Activated T-helper 2 cell treated with anti-CD3 and anti-CD28 coated beads, Interferon-gamma antibody, Interleukin-2, Interleukin-4, amounts not matched to agents 10 μg/mL and 5 μg/mL and 100 μg/mL, durations not matched to agents 14 hours and 24 hours and 36 hours (primary cell): ENCODE data around the gene C11orf54. TPM values are rescaled to one million over a fixed set of nuclear protein-coding genes. Genes with fewer than 3 reads are reported as not detected.
A peak's percentile ranks its signal among the peaks of the same experiment; 100 is the strongest.

Experiments
- DNase-seq: peaks from one replicate; pipeline ENCODE4 v3.0.0; 2021; ENCODE audit warnings: low spot score
- H3K27ac Mint-ChIP-seq: one replicate; pipeline ENCODE4 v1.8.0; 2021; ENCODE audit warnings: mixed read lengths
- H3K27me3 Mint-ChIP-seq: one replicate; pipeline ENCODE4 v1.8.0; 2021; ENCODE audit warnings: low read depth, mixed read lengths
- H3K36me3 Mint-ChIP-seq: one replicate; pipeline ENCODE4 v1.8.0; 2021; ENCODE audit warnings: low read depth, mixed read lengths
- H3K4me1 Mint-ChIP-seq: one replicate; pipeline ENCODE4 v1.8.0; 2021; ENCODE audit warnings: low read depth, mixed read lengths
- H3K4me3 Mint-ChIP-seq: one replicate; pipeline ENCODE4 v1.8.0; 2021; ENCODE audit warnings: low read depth, mild to moderate bottlenecking, moderate library complexity, mixed read lengths
- H3K9me3 Mint-ChIP-seq: one replicate; pipeline ENCODE4 v1.8.0; 2021; ENCODE audit warnings: mixed read lengths
- intact Hi-C: fragments of 100-400 bp; cut with micrococcal nuclease; formaldehyde crosslinking; loops from one replicate; pipeline ENCODE4 v1.15.1; 2023
- total RNA-seq: library from RNA; stranded (reverse); gene quantifications from 2 replicates; pipeline ENCODE4 v1.2.3, GENCODE V29; 2022

C11orf54 gene
- total RNA-seq, 1 donor from 2014 or later, result 21.2 TPM

GRCh38 chr11:93783765-93784144 is 42.3 kb downstream of the C11orf54 start:
- no peak for DNase-seq
- Mint-ChIP-seq H3K27ac (peak overlapping the region; percentile 89), H3K4me3 (peak overlapping the region; percentile 95), H3K36me3 (peaks cover 41% of the 10 kb centered on the region), H3K4me1 (peaks cover 47% of the 10 kb centered on the region), H3K27me3 (no peaks in the 10 kb centered on the region), H3K9me3 (no peaks in the 10 kb centered on the region)
- intact Hi-C loops, result loop anchor here (1.0 to 10.0 kb wide), 5 partner anchors 42 to 711 kb away; partner anchors contain the start of genes ANKRD49, C11orf54, CEP295 and MRE11

GRCh38 chr11:93784145-93784934 is 42.9 kb downstream of the C11orf54 start, which contains the start of gene MED17:
Gene MED17, plus strand, starts transcription at chr11:93784282. Its CDS starts 232 bp downstream, at chr11:93784514.
- no peaks in the 10 kb centered on the region for H3K27me3 Mint-ChIP-seq
- peaks cover 47% of the 10 kb centered on the region for H3K36me3 Mint-ChIP-seq
- peak within 1 kb of the TSS; percentile 95 for H3K4me3 Mint-ChIP-seq
- intact Hi-C loops, result loop anchor here (1.0 to 10.0 kb wide), 5 partner anchors 43 to 710 kb away; partner anchors contain the start of genes ANKRD49, C11orf54, CEP295 and MRE11
- peak within 1 kb of the TSS; percentile 89 for H3K27ac Mint-ChIP-seq
- peaks cover 49% of the 10 kb centered on the region for H3K4me1 Mint-ChIP-seq
- no peaks in the 10 kb centered on the region for H3K9me3 Mint-ChIP-seq
- peak; percentile 85 for DNase-seq

GRCh38 chr11:93784935-93785360 is 43.5 kb downstream of the C11orf54 start:
- Mint-ChIP-seq H3K27me3 (no peaks in the 10 kb centered on the region), H3K27ac (peak overlapping the region; percentile 89), H3K9me3 (no peaks in the 10 kb centered on the region), H3K4me3 (peak overlapping the region; percentile 95), H3K4me1 (peaks cover 49% of the 10 kb centered on the region), H3K36me3 (peaks cover 53% of the 10 kb centered on the region)
- DNase-seq, result no peak
- intact Hi-C loops, result loop anchor here (1.0 to 10.0 kb wide), 5 partner anchors 44 to 710 kb away; partner anchors contain the start of genes ANKRD49, C11orf54, CEP295 and MRE11

GRCh38 chr11:93791493-93791892 is 50.0 kb downstream of the C11orf54 start:
- Mint-ChIP-seq H3K4me1 (peaks cover 18% of the 10 kb centered on the region), H3K4me3 (no peak overlapping the region), H3K9me3 (no peaks in the 10 kb centered on the region), H3K27ac (no peak overlapping the region), H3K36me3 (peaks cover 87% of the 10 kb centered on the region), H3K27me3 (no peaks in the 10 kb centered on the region)
- intact Hi-C loops, result no loop called here
- DNase-seq, result no peak

- no peak for DNase-seq
- H3K27ac Mint-ChIP-seq, result no peak overlapping the region
- no peak overlapping the region for H3K4me3 Mint-ChIP-seq
- no peaks in the 10 kb centered on the region for H3K4me1 Mint-ChIP-seq
- intact Hi-C loops, result no loop called here
- no peaks in the 10 kb centered on the region for H3K27me3 Mint-ChIP-seq
- H3K36me3 Mint-ChIP-seq, result peaks cover 71% of the 10 kb centered on the region
- H3K9me3 Mint-ChIP-seq, result no peaks in the 10 kb centered on the region
Observed at GRCh38 chr11:93796441-93797231, 55.2 kb downstream of the C11orf54 start.

- intact Hi-C loops, result no loop called here
- Mint-ChIP-seq H3K36me3 (peaks cover 69% of the 10 kb centered on the region), H3K9me3 (no peaks in the 10 kb centered on the region), H3K27me3 (no peaks in the 10 kb centered on the region), H3K27ac (no peak overlapping the region), H3K4me1 (no peaks in the 10 kb centered on the region), H3K4me3 (no peak overlapping the region)
- no peak for DNase-seq
Observed at GRCh38 chr11:93801366-93801765, 59.9 kb downstream of the C11orf54 start.

GRCh38 chr11:93804879-93805278 is 63.4 kb downstream of the C11orf54 start:
- DNase-seq, result no peak
- intact Hi-C loops, result no loop called here
- Mint-ChIP-seq H3K36me3 (peaks cover 73% of the 10 kb centered on the region), H3K27ac (no peak overlapping the region), H3K27me3 (no peaks in the 10 kb centered on the region), H3K9me3 (no peaks in the 10 kb centered on the region), H3K4me1 (no peaks in the 10 kb centered on the region), H3K4me3 (no peak overlapping the region)

GRCh38 chr11:93807980-93808379 is 66.5 kb downstream of the C11orf54 start:
- DNase-seq, result no peak
- H3K27ac Mint-ChIP-seq, result no peak overlapping the region
- H3K9me3 Mint-ChIP-seq, result no peaks in the 10 kb centered on the region
- no peaks in the 10 kb centered on the region for H3K4me1 Mint-ChIP-seq
- H3K4me3 Mint-ChIP-seq, result no peak overlapping the region
- H3K36me3 Mint-ChIP-seq, result peaks cover 78% of the 10 kb centered on the region
- no peaks in the 10 kb centered on the region for H3K27me3 Mint-ChIP-seq
- intact Hi-C loops, result no loop called here

- DNase-seq, result no peak
- no peak overlapping the region for H3K4me3 Mint-ChIP-seq
- no peaks in the 10 kb centered on the region for H3K9me3 Mint-ChIP-seq
- H3K27ac Mint-ChIP-seq, result no peak overlapping the region
- intact Hi-C loops, result no loop called here
- H3K36me3 Mint-ChIP-seq, result peaks cover 57% of the 10 kb centered on the region
- no peaks in the 10 kb centered on the region for H3K4me1 Mint-ChIP-seq
- no peaks in the 10 kb centered on the region for H3K27me3 Mint-ChIP-seq
Observed at GRCh38 chr11:93813974-93814373, 72.5 kb downstream of the C11orf54 start.

Other genes starting within 250 kb of the C11orf54 start
- 40.8 and 41.5 TPM in 2 replicates for gene SMCO4, start 198.3 kb upstream of the C11orf54 start, total RNA-seq
- 30.0 and 31.8 TPM in 2 replicates for gene CEP295, start 80.0 kb upstream of the C11orf54 start, total RNA-seq
- 344 TPM in 2 replicates for gene TAF1D, start 177 bp upstream of the C11orf54 start, total RNA-seq
- 48.5 and 50.8 TPM in 2 replicates for gene MED17, start 42.6 kb downstream of the C11orf54 start, total RNA-seq
- gene VSTM5, start 108.9 kb downstream of the C11orf54 start, total RNA-seq, result not detected in 2 replicates